GM20431 (cell line): ENCODE results near the gene TMEM185A.
"Not testable (repeated sequence)": the region's sequence is repeated elsewhere in the genome, so short reads cannot be mapped to it uniquely, and the experiment has no call there.

Experiments used
- in situ Hi-C: fragments of 300-500 bp; cut with MseI, MboI; formaldehyde crosslinking; loops from one replicate; pipeline ENCODE4 v1.15.0; 2020; ENCODE audit warnings: low sequenced_read_pairs; ENCODE audit not compliant: unreplicated experiment

The TMEM185A gene

DNA sequence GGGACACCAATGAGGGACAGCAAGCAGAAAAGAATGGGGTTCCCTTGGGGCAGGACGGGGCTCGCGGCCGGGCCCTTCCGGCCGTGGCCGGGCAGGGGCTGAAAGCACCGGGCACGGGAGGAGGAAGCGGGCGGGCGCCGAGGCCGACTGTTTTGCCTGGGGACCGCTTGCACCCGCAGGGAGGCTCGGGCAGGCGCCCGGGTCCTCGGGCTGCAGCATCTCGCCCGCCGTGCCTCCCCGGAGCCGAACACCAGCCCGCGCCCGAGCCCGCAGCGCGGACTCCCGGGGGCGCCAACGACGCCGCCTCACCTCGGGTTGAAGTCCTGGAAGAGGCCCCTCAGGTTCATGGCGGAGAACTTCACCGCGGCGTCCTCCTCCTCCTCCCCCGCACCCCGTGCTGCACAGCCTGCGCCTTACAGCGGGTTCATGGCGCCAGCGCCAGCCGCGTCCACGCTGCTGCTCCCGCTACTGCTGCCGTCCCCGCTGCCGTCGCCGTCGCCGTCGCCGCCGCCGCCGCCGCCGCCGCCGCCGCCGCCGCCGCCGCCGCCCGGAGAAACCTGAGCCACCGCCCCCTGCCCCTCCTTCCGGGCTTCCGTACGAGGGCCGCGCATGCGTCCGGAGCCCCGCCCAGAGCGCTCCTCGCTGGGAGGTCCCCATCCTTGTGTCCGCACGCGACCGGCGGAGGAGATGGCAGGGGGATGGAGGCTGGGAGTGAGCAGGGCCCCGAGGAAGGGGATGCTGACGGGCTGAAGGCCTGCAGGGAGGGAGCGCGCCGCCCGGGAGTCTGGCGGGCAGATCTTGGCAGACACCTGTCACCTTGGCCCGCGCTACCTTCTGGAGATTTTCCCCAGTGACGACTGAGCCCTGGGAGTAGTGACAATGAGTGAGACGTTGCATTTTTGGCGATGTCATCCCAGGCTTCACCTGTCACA lies at the start of gene TMEM185A:
Gene TMEM185A, minus strand, starts transcription at position 559 of the 932 bp plus-strand sequence. Its CDS starts 212 bp downstream, at position 347.
- in situ Hi-C loops, result loop anchor here (25.0 kb wide), 1 partner anchor 119 kb away; the partner anchor contains the start of gene IDS

DNA sequence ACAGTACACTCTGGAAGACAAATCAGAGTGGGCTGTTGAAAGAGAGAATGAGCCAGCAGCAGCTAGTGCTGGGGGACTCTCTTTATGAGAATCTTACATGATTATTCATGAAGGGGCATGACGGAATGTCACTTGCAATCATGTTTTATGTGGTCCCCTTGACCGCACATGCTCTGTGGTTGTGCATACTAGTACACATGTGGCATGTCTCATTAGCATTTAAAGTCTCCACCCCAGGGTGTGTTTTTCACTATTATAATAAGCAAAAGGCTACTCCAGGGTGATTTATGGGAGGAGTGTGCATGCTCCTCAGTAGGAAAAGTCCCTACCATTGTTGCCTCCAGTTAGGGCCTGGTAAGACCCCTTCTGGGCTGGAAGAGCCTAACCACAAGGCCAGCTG lies 49.6 kb upstream of the TMEM185A start:
- in situ Hi-C loops, result no loop called here

DNA sequence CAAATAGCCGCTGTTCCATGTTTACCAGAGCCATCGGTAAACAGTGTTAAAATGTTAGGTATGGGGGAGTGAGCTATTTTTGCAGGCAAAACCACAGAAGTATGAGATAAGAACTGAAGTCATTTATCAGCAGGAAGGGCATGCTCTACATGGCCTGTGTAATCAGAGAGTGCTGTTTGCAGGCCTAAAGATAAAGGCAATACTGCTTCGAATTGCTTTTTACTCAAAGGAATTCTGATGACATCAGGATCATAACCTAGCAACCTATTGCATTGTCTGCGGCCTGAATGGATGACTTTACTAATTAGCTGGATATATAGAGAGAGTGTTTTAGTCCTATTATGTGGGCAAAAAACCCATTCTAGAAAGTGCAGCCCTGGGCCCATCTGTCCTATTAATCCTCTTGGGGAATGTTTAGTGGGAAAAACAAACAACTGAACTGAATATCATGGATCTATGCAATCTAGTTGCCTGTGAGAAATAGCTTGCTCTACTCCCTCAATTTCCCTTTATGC lies 47.6 kb upstream of the TMEM185A start:
- in situ Hi-C loops, result not testable (repeated sequence)

DNA sequence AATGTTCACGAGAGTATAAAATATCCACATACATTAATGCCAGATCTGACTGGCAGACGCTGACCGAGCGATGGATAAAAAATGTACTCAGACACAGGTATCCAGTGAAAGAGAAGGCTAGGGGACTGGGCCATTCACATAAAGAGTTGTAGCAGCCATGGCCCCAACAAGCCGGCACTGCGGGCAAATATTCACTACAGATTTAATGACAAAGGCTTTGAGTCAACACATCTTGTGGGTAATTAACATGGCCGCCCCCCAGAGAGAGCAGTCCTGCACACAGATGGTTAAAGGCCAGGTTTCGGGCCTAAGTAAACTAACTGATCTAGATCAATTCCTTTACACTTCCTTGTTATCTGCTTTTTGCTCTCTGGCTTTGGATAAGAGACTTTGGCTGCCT lies 44.0 kb upstream of the TMEM185A start:
- in situ Hi-C loops, result not testable (repeated sequence)

DNA sequence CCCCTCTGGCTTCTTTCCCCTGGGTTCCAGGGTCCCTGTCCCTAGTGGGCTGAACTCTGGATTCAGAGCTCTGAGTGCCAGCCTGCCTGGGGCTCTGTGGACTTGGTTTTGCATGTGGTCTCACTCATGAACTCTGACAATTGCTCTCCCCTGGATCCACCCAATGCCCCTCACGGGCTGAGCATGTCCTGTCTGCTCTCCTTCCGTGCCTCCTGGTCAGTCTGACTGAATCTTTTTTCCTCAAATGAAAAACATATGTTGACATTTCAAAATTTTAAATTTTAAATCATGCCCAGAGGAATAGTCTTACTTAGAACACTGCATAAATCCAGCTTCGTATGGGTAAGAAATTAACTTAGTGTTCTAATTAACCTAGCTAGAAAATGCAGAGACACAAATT lies 43.5 kb upstream of the TMEM185A start:
- in situ Hi-C loops, result not testable (repeated sequence)

DNA sequence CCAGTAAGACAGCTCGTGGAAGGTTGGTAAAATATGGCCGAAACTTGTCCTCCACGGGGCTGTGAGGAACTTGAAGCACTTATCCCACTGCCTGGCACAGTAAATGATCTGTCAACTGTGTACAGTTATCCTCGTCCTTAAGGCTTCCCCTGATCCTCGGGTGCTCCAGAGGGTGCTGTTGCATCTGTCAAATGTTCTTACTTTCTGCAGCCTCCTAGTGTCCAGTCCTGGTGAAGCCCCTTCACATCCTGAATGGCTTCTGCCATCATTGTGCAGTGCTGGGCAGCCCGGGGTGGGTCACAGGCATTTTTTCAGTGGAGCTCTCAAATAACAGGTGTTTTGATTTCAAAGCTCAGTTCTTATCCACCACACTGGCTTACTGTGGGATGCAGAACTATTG lies 29.0 kb upstream of the TMEM185A start:
- in situ Hi-C loops, result not testable (repeated sequence)

DNA sequence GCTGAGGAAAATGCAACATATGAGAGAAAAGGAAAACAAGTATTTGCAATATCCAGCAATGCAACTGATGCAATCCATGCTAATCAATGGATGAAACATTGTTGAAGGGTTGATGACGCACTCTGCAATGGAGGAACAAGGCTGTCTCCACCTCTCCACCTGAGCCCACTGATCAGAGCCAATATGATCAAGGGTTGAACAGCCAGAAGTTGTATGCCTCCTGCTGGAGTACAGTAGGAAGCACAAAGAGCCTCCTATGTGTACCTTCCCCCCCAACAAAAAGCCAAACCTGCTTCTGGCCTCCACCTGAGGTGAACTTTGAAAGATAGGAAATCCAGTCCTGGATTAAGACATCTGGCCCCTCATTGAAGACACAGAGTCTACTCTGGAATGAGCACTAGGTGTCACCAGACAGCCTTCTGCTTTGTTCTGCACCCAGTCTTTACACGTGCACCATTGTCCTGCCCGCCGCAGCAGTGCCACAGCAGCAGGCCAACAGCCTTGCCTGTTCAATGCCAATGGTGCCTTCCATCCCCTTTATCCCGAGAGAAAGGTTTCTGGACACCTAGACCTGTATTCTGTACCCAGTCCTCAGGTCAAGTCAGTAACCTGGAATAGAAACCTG lies 24.8 kb upstream of the TMEM185A start:
- in situ Hi-C loops, result not testable (repeated sequence)

DNA sequence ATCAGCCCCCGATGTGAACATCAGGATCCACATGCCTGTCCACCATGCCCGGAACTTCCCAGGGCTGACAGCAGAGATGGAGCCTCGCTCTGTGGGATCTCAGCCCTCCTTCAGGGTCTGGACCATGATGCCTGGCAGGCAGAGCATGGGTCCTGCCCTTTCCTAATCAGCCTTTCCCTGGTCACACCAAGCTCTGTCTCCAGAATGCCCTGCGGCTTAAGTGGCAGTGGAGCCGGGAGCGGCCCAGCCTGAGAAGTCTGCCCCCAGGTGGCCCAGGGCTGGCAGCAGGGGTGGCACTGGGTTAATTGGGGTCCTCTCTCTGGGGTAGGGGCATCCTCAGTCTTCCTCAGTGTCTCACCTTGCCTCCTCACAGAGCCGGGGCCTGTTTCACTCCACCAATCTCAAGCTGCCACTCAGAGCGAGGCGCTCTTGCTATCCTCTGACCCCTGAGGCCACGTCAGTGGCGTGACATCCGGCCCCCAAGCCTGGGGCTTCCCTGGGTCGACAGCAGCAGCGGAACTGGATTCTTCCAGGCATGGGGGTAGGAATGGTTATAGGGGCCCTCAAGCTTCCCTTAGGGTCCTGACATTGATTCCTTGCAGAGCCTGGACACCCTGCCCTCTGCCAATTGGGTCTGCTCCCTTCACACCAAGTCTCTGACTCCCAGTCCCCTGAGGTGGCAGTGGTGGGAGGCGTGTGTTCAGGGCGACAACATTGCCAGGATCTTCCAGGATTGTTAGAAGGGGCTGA lies 20.8 kb upstream of the TMEM185A start:
- in situ Hi-C loops, result no loop called here

DNA sequence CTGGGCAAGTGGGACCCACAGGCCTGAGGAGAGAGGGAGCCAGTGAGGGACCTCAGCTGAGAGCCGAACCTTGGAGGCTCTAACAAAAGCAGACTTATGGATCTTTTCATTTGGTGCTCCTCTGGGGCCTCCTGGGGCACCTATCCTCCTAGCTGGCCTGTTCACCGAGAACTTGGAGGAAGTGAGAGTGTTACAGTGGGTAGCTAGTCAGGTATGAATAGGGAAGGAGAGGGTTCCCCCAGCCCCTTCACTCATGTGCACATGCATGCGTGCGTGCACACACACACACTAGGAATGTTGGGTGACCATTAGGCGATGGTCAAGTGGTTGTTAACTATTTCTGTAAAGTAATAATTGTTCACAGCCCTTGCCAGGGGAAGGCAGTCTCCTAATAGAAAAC lies 18.6 kb upstream of the TMEM185A start:
- in situ Hi-C loops, result no loop called here

DNA sequence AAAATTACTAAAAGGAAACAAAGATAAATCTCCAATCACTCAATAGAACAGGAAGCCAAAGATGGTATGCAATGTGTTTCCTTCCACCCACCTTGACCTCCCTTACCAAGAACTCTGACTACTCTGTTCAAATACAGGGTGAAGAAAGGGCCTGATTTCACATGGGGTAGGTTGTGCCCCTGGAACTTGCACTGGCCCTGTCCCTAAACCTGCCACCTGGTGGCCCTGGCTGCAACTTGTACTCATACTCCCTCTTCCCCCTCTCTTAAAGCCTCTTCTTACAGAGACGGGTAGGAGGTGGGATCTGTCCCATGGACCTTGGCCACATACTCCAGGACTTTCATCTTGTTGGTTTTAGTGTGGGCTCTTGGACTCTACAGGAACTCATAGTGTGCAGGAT lies 17.3 kb upstream of the TMEM185A start:
- in situ Hi-C loops, result loop anchor here (25.0 kb wide), 1 partner anchor 137 kb away; the partner anchor contains the start of gene IDS

DNA sequence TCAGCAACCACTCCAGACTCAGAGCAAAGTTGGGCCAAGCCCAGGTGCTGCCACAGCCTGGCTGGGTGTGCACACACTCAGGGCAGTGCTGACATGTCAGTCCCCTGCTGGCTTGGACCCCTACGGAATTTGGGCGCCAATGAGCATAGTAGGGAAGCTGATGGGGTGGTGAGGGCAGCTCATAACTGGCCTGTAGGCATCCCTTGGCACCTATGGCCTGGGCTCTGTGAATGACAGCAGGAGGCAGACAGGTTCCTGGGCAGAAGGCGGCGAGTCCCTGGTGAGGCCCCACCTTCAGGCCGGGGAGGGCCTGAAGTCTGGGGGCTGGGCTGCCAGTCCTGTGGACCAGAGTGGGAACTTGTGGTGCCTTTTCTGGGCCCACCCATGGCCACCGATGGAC lies 15.9 kb upstream of the TMEM185A start:
- in situ Hi-C loops, result loop anchor here (25.0 kb wide), 1 partner anchor 135 kb away; the partner anchor contains the start of gene IDS

DNA sequence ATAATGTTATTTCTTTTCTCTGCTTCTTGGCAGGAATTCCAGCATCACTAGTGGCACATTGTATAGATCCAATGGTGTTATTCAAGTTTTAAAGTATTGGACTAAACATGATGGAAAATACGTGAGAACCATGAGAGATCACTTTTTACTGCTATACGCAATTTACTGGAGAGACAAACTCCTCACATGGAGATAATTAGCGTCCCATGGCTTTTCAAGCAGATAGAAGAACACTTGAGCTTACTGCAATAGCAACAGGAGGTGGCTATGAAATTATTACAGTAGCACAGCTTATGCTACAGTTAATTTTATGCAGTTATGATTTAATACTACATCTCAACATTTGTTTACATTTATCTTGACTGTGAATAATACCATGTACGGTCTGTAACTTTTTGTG lies 11.9 kb upstream of the TMEM185A start:
- in situ Hi-C loops, result loop anchor here (25.0 kb wide), 1 partner anchor 131 kb away; the partner anchor contains the start of gene IDS

DNA sequence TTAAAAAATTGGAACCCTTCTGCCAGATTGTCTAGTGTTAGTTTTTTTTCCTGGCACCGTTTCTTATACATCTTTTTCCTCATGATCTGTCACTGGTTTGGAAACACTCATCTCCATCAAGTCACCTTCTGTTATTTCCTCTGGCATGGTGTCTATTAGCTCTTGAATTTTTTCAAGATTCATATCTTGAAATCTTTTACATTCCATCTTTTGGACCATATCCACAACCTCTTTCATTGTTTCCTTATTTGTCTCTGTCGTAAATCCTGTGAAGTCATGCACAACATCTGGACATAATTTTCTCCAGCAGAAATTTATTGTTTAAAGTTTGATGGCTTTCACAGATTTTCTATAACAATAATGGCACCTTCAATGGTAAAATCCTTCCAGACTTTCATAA lies 10.2 kb upstream of the TMEM185A start:
- in situ Hi-C loops, result loop anchor here (25.0 kb wide), 1 partner anchor 130 kb away; the partner anchor contains the start of gene IDS

DNA sequence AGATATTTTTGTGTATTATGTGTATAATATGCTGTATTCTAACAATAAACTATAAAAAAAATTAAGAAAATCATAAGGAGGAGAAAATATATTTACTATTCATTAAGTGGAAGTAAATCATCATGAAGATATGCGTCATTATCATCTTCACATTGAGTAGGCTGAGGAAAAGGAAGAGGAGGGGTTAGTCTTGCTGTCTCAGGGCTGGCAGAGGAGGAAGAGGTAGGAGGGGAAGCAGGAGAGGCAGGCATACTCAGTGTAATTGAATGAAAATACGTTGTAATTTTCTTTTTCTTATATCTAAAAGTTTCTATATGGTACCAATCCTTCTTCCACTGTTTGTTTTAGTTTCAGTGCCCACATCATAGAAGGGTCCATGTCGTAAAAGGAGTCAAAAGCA lies 9.8 kb upstream of the TMEM185A start:
- in situ Hi-C loops, result loop anchor here (25.0 kb wide), 1 partner anchor 129 kb away; the partner anchor contains the start of gene IDS

DNA sequence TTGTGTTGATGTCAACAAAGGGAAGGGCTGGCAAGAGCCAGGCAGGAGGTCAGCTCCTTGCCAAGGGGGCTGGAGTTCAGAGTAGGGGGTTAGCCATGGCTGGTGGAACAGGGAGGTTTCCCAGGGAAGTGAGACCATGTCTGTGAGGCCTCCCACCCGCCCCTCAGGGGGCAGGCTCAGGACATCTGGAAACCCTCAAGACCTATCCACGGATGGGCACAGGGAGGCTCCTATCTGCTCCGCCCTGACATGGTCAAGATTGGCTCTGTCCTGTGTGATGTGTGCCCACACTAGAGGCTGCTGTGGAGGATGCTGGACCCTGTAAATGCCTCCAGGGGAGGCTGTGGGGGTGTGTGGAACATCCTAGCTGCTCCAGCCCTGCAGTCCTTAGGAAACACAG lies 8.0 kb upstream of the TMEM185A start:
- in situ Hi-C loops, result loop anchor here (25.0 kb wide), 1 partner anchor 127 kb away; the partner anchor contains the start of gene IDS

DNA sequence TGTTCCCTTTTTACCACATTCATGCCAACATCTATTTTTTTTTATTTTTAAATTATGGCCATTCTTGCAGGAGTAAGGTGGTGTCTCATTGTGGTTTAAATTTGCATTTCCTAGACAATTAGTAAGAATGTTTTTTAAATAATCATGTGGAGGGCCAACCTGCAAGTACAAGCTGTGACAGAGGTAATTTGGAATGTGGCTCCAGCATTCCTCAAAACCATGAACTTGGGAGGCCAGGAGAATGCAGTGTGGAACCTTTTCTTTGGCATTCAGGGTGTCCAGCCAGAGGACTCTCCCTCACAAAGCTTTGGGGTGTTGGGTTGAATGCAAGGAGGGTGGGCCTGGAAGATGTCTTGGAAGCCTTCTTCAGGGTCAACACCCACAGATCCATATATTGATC lies 7.3 kb upstream of the TMEM185A start:
- in situ Hi-C loops, result loop anchor here (25.0 kb wide), 1 partner anchor 127 kb away; the partner anchor contains the start of gene IDS

DNA sequence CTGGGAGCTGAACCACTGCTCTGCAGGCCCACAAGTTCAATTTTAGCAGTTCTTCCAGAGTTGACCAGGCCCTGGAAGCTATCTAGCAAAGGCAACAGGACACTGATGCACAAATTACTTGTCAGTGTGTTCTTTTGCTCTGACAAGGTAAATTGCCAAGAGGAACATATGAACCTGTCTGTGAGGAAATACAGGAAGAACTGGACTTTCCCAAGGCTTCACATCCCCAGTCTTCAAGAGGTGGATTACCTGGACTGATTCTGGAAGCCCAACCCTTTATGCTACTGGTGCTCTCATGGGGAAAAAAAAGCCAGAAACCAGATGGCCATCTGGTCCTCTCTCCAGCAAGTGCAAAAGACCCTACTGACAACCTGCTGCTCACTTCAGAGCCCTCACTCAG lies 1.9 kb upstream of the TMEM185A start:
- in situ Hi-C loops, result loop anchor here (25.0 kb wide), 1 partner anchor 121 kb away; the partner anchor contains the start of gene IDS

DNA sequence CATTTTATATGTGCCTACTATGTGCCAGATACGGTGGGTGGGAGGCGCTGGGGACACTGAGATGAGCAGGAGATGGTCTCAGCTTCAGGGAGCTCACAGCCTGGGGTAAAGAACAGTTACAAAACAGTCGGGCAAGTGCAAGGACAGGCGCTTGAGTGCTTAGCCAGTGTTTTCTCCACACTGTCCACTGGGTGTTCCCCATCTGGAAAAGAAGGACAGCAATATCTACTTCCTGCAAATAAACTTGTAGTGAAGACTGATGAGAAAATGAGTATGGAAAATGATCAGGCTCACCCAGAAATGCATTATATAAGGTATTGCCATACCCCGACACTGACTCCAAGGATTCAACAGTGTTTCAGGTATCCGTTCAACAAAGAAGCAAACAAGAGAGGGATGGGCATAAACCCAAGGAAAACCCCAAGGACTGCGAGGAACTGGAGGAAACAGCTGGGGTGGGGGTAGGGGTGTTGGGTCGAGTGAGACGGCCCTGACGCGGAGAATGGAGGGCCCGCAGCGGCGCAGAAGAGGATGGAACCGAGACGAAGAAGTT lies 835 bp downstream of the TMEM185A start:
- in situ Hi-C loops, result loop anchor here (25.0 kb wide), 1 partner anchor 118 kb away; the partner anchor contains the start of gene IDS

DNA sequence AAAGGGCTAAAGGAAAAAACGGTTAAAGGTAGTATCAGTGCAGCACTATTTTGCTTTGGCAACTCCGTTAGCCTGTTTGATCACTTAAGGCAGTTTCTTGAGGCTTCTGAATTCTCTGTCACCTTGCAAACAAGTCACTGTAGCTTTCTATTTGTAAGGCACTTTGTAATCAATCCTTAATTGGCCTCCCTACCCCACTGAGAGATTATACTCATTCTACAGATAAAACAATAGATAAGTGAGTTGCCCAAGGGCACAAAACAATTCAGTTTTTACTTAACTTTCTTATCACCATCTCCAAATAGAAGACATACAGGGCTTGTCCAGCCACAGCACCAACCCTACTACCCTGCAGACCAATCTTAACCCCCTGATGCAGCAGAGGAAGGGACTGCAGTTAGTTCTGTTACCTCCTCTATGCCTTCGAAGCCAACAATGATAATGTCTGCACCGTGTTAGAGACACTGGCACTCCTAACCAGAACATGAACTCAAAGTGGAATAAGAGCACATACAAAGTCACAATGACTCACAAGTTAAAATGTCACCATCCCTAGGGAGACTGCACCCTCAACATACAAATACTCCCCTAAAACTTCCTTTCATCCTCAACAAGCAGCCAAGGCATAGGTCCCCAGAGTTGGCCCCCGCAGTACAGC lies 1.7 kb downstream of the TMEM185A start:
- in situ Hi-C loops, result loop anchor here (25.0 kb wide), 1 partner anchor 118 kb away; the partner anchor contains the start of gene IDS
